ENCODE results near the gene CAMK1D. TPM values are rescaled to one million over a fixed set of nuclear protein-coding genes. Genes with fewer than 3 reads are reported as not detected.

CAMK1D gene
- total RNA-seq, 4 donors from 2014 or later: 13.5 to 21.4 (median 15.7) TPM

DNA sequence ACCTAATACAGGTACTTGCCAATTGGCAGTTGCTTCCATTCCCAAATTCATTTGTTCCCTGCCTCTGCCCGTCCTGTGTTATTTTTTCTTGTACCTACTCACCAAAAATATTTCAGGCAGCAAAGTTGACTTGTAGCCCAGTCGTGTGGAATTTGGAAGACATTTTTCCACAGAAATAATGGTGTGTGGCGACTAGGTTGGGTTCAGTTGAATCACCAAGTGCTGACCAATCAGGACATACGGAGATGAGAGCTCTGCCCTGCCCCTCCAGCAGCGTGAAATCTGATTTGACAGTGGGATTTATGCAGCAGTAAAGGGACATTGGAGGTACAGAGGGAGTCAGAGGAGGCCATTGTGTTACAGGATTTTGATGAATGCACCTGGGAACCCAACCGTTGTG, 435.3 kb downstream of the CAMK1D start:
- WGBS, 2 donors (ENCODE audit: low coverage in 1 of 2): 94% methylated on average over 6 of the region's 6 CpGs; no CpG with 5 or more reads in 1 of the 2 donors
- Histone ChIP-seq H3K36me3 (no peaks in the 10 kb centered on the region), H3K4me3 (no peak overlapping the region), H3K27me3 (no peaks in the 10 kb centered on the region), H3K4me1 (no peaks in the 10 kb centered on the region), H3K9me3 (no peaks in the 10 kb centered on the region), H3K27ac (no peak overlapping the region)
- DNase-seq: no peak
- TF ChIP-seq, protein P1, sequence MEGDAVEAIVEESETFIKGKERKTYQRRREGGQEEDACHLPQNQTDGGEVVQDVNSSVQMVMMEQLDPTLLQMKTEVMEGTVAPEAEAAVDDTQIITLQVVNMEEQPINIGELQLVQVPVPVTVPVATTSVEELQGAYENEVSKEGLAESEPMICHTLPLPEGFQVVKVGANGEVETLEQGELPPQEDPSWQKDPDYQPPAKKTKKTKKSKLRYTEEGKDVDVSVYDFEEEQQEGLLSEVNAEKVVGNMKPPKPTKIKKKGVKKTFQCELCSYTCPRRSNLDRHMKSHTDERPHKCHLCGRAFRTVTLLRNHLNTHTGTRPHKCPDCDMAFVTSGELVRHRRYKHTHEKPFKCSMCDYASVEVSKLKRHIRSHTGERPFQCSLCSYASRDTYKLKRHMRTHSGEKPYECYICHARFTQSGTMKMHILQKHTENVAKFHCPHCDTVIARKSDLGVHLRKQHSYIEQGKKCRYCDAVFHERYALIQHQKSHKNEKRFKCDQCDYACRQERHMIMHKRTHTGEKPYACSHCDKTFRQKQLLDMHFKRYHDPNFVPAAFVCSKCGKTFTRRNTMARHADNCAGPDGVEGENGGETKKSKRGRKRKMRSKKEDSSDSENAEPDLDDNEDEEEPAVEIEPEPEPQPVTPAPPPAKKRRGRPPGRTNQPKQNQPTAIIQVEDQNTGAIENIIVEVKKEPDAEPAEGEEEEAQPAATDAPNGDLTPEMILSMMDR (IDR thresholded peaks at IDR 0.05): no peak
- TF ChIP-seq POLR2AphosphoS5 (IDR thresholded peaks at IDR 0.05) (no peak), EP300 (IDR thresholded peaks at IDR 0.05; ENCODE audit: low read depth) (no peak), POLR2A (IDR thresholded peaks at IDR 0.05) (no peak)
- in situ Hi-C loops (cut with MboI; ENCODE audit: low pct_ligation_motif_present in 1 of 4, low pct_unique_long_range_greater_than_20kb in 1 of 4, low sequenced_read_pairs in 3 of 4): no loop called here
- intact Hi-C loops (cut with DNase I; ENCODE audit: low total_unique reads): no loop called here

DNA sequence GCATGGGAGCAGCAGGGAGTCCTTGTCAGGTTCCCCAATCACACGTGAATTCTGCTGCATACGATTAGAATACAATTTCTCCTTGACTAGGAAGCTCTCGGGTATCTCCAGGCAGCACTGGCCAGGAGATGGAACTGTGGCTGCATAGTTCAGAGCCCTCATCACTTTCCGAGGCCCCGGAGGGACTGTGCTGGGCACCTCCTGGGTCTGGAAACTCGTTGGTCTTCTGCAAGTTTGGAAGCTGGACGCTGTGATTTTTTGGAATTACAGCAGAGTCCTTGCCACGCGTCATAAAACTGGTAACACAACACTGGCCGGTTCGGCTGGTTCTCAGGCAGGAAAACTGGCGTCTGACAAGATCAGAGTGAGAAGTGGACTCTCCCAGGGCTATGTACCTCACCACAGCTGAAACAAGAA, 436.1 kb downstream of the CAMK1D start:
- H3K4me3 ChIP-seq: no peak overlapping the region
- in situ Hi-C loops (cut with MboI; ENCODE audit: low pct_ligation_motif_present in 1 of 4, low pct_unique_long_range_greater_than_20kb in 1 of 4, low sequenced_read_pairs in 3 of 4): no loop called here
- H3K4me1 ChIP-seq: no peaks in the 10 kb centered on the region
- H3K36me3 ChIP-seq: no peaks in the 10 kb centered on the region
- no peak overlapping the region for H3K27ac ChIP-seq
- DNase-seq: no peak
- H3K27me3 ChIP-seq: no peaks in the 10 kb centered on the region
- H3K9me3 ChIP-seq: no peaks in the 10 kb centered on the region
- TF ChIP-seq POLR2A (IDR thresholded peaks at IDR 0.05) (no peak), POLR2AphosphoS5 (IDR thresholded peaks at IDR 0.05) (no peak), EP300 (IDR thresholded peaks at IDR 0.05; ENCODE audit: low read depth) (no peak)
- TF ChIP-seq, protein P1 (IDR thresholded peaks at IDR 0.05): no peak
- intact Hi-C loops (cut with DNase I; ENCODE audit: low total_unique reads): no loop called here
- WGBS, 2 donors (ENCODE audit: low coverage in 1 of 2): 77 to 78% methylated on average over 8 to 12 of the region's 12 CpGs

DNA sequence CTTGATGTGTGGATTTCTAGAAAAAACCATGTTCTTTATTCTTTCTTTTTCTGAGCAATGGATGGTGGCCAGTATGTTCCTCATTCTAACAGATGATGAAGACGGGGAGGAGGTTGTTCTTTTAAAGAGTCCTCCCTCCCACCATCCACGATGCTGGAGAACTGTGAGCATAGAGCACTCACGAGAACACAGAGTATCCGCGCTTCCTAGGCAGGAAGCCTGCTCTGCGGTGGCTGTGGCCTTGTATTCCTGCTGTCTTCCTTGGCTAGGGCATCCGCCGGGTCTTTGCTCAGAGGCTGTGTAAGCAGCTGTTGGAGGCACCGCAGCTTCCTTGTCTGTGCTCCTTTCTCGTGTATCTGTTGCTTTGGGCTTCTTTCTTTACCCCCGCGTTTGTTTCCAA, 437.9 kb downstream of the CAMK1D start:
- DNase-seq: no peak
- WGBS, 2 donors (ENCODE audit: low coverage in 1 of 2): 89 to 93% methylated on average over 12 of the region's 12 CpGs
- H3K4me3 ChIP-seq: no peak overlapping the region
- TF ChIP-seq EP300 (IDR thresholded peaks at IDR 0.05; ENCODE audit: low read depth): no peak
- no peak for TF ChIP-seq POLR2A (IDR thresholded peaks at IDR 0.05)
- no peak for TF ChIP-seq POLR2AphosphoS5 (IDR thresholded peaks at IDR 0.05)
- TF ChIP-seq, protein P1 (IDR thresholded peaks at IDR 0.05): no peak
- H3K4me1 ChIP-seq: no peaks in the 10 kb centered on the region
- H3K27ac ChIP-seq: no peak overlapping the region
- no peaks in the 10 kb centered on the region for H3K9me3 ChIP-seq
- peaks cover 0 to 5% (median 0%) of the 10 kb centered on the region in 4 donors for H3K36me3 ChIP-seq
- no peaks in the 10 kb centered on the region for H3K27me3 ChIP-seq
- intact Hi-C loops (cut with DNase I; ENCODE audit: low total_unique reads): no loop called here
- in situ Hi-C loops (cut with MboI; ENCODE audit: low pct_ligation_motif_present in 1 of 4, low pct_unique_long_range_greater_than_20kb in 1 of 4, low sequenced_read_pairs in 3 of 4): no loop called here

DNA sequence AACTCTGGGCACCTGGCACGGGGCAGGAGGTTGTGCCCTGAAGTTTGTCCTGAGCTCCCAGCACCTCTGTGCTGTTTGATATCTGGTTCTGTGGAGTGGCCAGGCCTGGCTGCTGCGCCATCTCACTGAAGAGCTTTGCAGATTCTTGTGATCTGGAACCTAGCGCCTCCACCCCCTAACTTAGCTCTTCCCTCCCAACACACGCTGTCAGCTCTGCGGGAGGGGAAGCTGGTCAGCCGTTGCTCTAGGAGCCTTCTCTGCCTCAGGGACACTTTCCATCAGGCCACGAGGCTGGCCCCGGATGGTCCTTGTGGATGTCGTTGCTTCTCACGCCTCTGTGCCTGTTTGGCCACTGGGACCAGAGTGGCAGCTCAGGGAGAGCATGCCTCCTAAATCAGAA, 438.9 kb downstream of the CAMK1D start:
- DNase-seq: no peak
- Histone ChIP-seq H3K9me3 (no peaks in the 10 kb centered on the region), H3K4me3 (no peak overlapping the region), H3K36me3 (peaks cover 0 to 5% (median 0%) of the 10 kb centered on the region in 4 donors), H3K27ac (no peak overlapping the region), H3K4me1 (peaks cover 0 to 5% (median 2%) of the 10 kb centered on the region in 4 donors), H3K27me3 (no peaks in the 10 kb centered on the region)
- intact Hi-C loops (cut with DNase I; ENCODE audit: low total_unique reads) (no loop called here), in situ Hi-C loops (cut with MboI; ENCODE audit: low pct_ligation_motif_present in 1 of 4, low pct_unique_long_range_greater_than_20kb in 1 of 4, low sequenced_read_pairs in 3 of 4) (no loop called here)
- WGBS, 2 donors (ENCODE audit: low coverage in 1 of 2): 97% methylated on average over 10 of the region's 10 CpGs; no CpG with 5 or more reads in 1 of the 2 donors
- no peak for TF ChIP-seq POLR2AphosphoS5 (IDR thresholded peaks at IDR 0.05)
- TF ChIP-seq, protein P1 (IDR thresholded peaks at IDR 0.05): no peak
- TF ChIP-seq POLR2A (IDR thresholded peaks at IDR 0.05): no peak
- TF ChIP-seq EP300 (IDR thresholded peaks at IDR 0.05; ENCODE audit: low read depth): no peak
